Left lung (tissue), 10 donors: ENCODE data around the gene DENND5B. TPM values are rescaled to one million over a fixed set of nuclear protein-coding genes. Genes with fewer than 3 reads are reported as not detected.

Source experiments
- ATAC-seq: fragments of 200-7000 bp; cut with Tn5 transposase; one replicate; pipeline ENCODE4 v1.9.1; 2020; ENCODE audit warnings: moderate library complexity
- DNase-seq, 4 donors: peaks; one replicate each; pipeline ENCODE4 v3.0.0-alpha.2; 2013 to 2020
- H3K27ac ChIP-seq, 2 donors: fragments of 200-600 bp; sonication (generic) in 1 of 2; one replicate each; pipeline versions ENCODE4 v1.5.0 to v1.8.0; 2020 to 2021
- H3K27me3 ChIP-seq, 2 donors: fragments of 200-600 bp; sonication (generic) in 1 of 2; one replicate each; pipeline versions ENCODE4 v1.5.0 to v1.8.0; 2020 to 2021
- H3K36me3 ChIP-seq, 2 donors: fragments of 200-600 bp; sonication (generic) in 1 of 2; one replicate each; pipeline versions ENCODE4 v1.5.0 to v1.8.0; 2020 to 2021
- H3K4me1 ChIP-seq, 2 donors: fragments of 200-600 bp; one replicate each; pipeline ENCODE4 v1.8.0; 2021
- H3K4me3 ChIP-seq, 2 donors: fragments of 200-600 bp; sonication (generic) in 1 of 2; one replicate each; pipeline versions ENCODE4 v1.5.0 to v1.8.0; 2020 to 2021; ENCODE audit warnings: mild to moderate bottlenecking in 1 of 2
- H3K9me3 ChIP-seq, 2 donors: fragments of 200-600 bp; sonication (generic) in 1 of 2; one replicate each; pipeline versions ENCODE4 v1.5.0 to v1.8.0; 2020 to 2021
- CTCF ChIP-seq, 2 donors: fragments of 200-600 bp; sonication (generic) in 1 of 2; IDR thresholded peaks; one replicate each; pipeline versions ENCODE4 v1.5.0 to v1.8.0; 2021; ENCODE audit warnings: antibody characterized with exemption in 2 of 2
- intact Hi-C, 2 donors: fragments of 100-400 bp; cut with DNase I; formaldehyde crosslinking; loops; one replicate each; pipeline versions ENCODE4 v1.11.2 to v1.14.2; 2022
- polyA plus RNA-seq, 6 donors: library from polyadenylated mRNA; unstranded; fragments of 120-200 nt; gene quantifications; one replicate each; pipeline ENCODE4 v1.2.1, GENCODE V29; 2013; ENCODE audit not compliant: insufficient read length in 6 of 6
- total RNA-seq, 2 donors: library from RNA; stranded (reverse); fragmentation: NEBNext Ultra II Directional; extraction: Animal tissue kit (Norgen Biotek cat#: 25700); gene quantifications; one replicate each; pipeline ENCODE4 v1.2.1, GENCODE V29; 2021
- donor health status: DM: no; HTN: yes; CAD: no.
- donor health status: DM: no; HTN: no; CAD: no.

DENND5B gene
- total and polyA plus RNA-seq, 8 donors, result 4.4 to 11.3 (median 8.7) TPM

- Histone ChIP-seq H3K4me1 (no peaks in the 10 kb centered on the region), H3K4me3 (no peak overlapping the region), H3K27me3 (no peaks in the 10 kb centered on the region), H3K36me3 (no peaks in the 10 kb centered on the region), H3K27ac (no peak overlapping the region), H3K9me3 (no peaks in the 10 kb centered on the region)
- DNase-seq (no peak), ATAC-seq (no peak)
- intact Hi-C loops, result no loop called here
- TF ChIP-seq CTCF (IDR thresholded peaks at IDR 0.05), result no peak
Measured at GRCh38 chr12:31444736-31445135, 146.2 kb downstream of the DENND5B start.

GRCh38 chr12:31440586-31440985 is 150.3 kb downstream of the DENND5B start:
- ATAC-seq (no peak), DNase-seq (no peak)
- Histone ChIP-seq H3K36me3 (no peaks in the 10 kb centered on the region), H3K27ac (no peak overlapping the region), H3K4me1 (no peaks in the 10 kb centered on the region), H3K9me3 (no peaks in the 10 kb centered on the region), H3K4me3 (no peak overlapping the region), H3K27me3 (no peaks in the 10 kb centered on the region)
- no peak for TF ChIP-seq CTCF (IDR thresholded peaks at IDR 0.05)
- intact Hi-C loops, result no loop called here

GRCh38 chr12:31440134-31440533 is 150.8 kb downstream of the DENND5B start:
- H3K9me3 ChIP-seq, result no peaks in the 10 kb centered on the region
- TF ChIP-seq CTCF (IDR thresholded peaks at IDR 0.05), result no peak
- ATAC-seq, result no peak

GRCh38 chr12:31431721-31432240 is 159.2 kb downstream of the DENND5B start:
- H3K4me1 ChIP-seq, result no peaks in the 10 kb centered on the region
- no peak overlapping the region for H3K4me3 ChIP-seq
- no peak for TF ChIP-seq CTCF (IDR thresholded peaks at IDR 0.05)
- intact Hi-C loops, result no loop called here
- ATAC-seq (no peak), DNase-seq (peak in 2 of 4 donors; percentile 25 to 37)
- H3K27ac ChIP-seq, result no peak overlapping the region
- H3K36me3 ChIP-seq, result no peaks in the 10 kb centered on the region
- H3K27me3 ChIP-seq, result no peaks in the 10 kb centered on the region
- H3K9me3 ChIP-seq, result no peaks in the 10 kb centered on the region

More at GRCh38 chr12:31440134-31440533, 150.8 kb downstream of the DENND5B start:
- intact Hi-C loops, result no loop called here
- Histone ChIP-seq H3K27ac (no peak overlapping the region), H3K4me3 (no peak overlapping the region), H3K4me1 (no peaks in the 10 kb centered on the region), H3K27me3 (no peaks in the 10 kb centered on the region), H3K36me3 (no peaks in the 10 kb centered on the region)
- DNase-seq, result no peak

- ATAC-seq, result no peak
- Histone ChIP-seq H3K9me3 (no peaks in the 10 kb centered on the region), H3K4me3 (no peak overlapping the region), H3K4me1 (no peaks in the 10 kb centered on the region), H3K36me3 (no peaks in the 10 kb centered on the region), H3K27ac (no peak overlapping the region), H3K27me3 (no peaks in the 10 kb centered on the region)
- DNase-seq, result no peak
- intact Hi-C loops, result no loop called here
- no peak for TF ChIP-seq CTCF (IDR thresholded peaks at IDR 0.05)
Measured at GRCh38 chr12:31423405-31423804, 167.5 kb downstream of the DENND5B start.
